HCT116 (cell line): ENCODE data around the gene ZNF276. TPM values are rescaled to one million over a fixed set of nuclear protein-coding genes. Genes with fewer than 3 reads are reported as not detected.

Experiments
- ATAC-seq: fragments of 200-7000 bp; cut with Tn5 transposase; 2 replicates; pipeline ENCODE4 v1.9.1; 2020; ENCODE audit warnings: mild to moderate bottlenecking, moderate library complexity
- BruUV-seq: library from RNA; stranded (reverse); fragments of 400-500 nt; replicated peaks from 2 replicates; lab custom pipeline; 2021; lab: Mats Ljungman, UMichigan
- CTCF ChIA-PET: fragments of 300-600 bp; sonication (Branson Sonifier 250); formaldehyde crosslinking; loops from one replicate; lab custom pipeline; 2021; ENCODE audit warnings: antibody characterized with exemption; lab: Charles Lee
- POLR2A ChIA-PET: fragments of 300-600, 350-600 bp; sonication (Branson Sonifier 250); formaldehyde crosslinking; loops from one replicate; lab custom pipeline; 2021; ENCODE audit warnings: antibody characterized with exemption; lab: Charles Lee
- RAD21 ChIA-PET, 2 experiments: fragments of 300-600 bp; sonication (Branson Sonifier 250); formaldehyde crosslinking; loops; one replicate each; lab custom pipeline; 2023; ENCODE audit warnings: low total read pairs in 2 of 2; ENCODE audit not compliant: uncharacterized antibody in 2 of 2, unreplicated experiment in 2 of 2, low non-redundant PET in 1 of 2; lab: Charles Lee
- DNase-seq: peaks from one replicate; pipeline ENCODE4 v3.0.0-alpha.2; 2010; ENCODE audit warnings: low read depth, low spot score
- H2AFZ ChIP-seq: fragments of 200-600 bp; shearing (Covaris generic), sonication (generic); 2 replicates; pipeline ENCODE4 v1.6.1; 2017; ENCODE audit warnings: low read depth, mixed run types, mixed read lengths, antibody characterized with exemption, low read length; ENCODE audit not compliant: poor library complexity, severe bottlenecking
- H3K27ac ChIP-seq: 2 replicates; pipeline ENCODE4 v1.5.1; 2012; ENCODE audit warnings: low read depth, low read length
- H3K27me3 ChIP-seq: fragments of 200-600 bp; sonication (generic); 2 replicates; pipeline ENCODE4 v1.6.1; 2016; ENCODE audit warnings: mixed run types, low read length, mixed read lengths; ENCODE audit not compliant: insufficient read depth
- H3K36me3 ChIP-seq, 2 experiments: fragments of 200-500 bp in 1 of 2; fragments of 200-600 bp in 1 of 2; sonication (Bioruptor generic) in 1 of 2; sonication (generic) in 1 of 2; 2 replicates each; pipeline versions ENCODE4 v1.5.1 to v1.6.1; 2014 to 2016; ENCODE audit warnings: low read length in 2 of 2, inconsistent platforms in 1 of 2, mixed read lengths in 1 of 2, mixed run types in 1 of 2; ENCODE audit not compliant: insufficient read depth in 2 of 2, control insufficient read depth in 1 of 2
- H3K4me1 ChIP-seq, 2 experiments: fragments of 200-600 bp in 1 of 2; sonication (generic) in 1 of 2; 2 replicates each; pipeline versions ENCODE4 v1.5.1 to v1.6.1; 2012 to 2017; ENCODE audit warnings: low read length in 2 of 2, inconsistent platforms in 1 of 2, mild to moderate bottlenecking in 1 of 2, mixed read lengths in 1 of 2, mixed run types in 1 of 2, moderate library complexity in 1 of 2; ENCODE audit not compliant: insufficient read depth in 2 of 2, control insufficient read depth in 1 of 2
- H3K4me2 ChIP-seq: fragments of 200-600 bp; sonication (generic); 2 replicates; pipeline ENCODE4 v1.6.1; 2017; ENCODE audit warnings: mixed run types, low read length, mixed read lengths
- H3K4me3 ChIP-seq, 2 experiments: fragments of 200-600 bp in 1 of 2; sonication (generic) in 1 of 2; replicated peaks in 1 of 2; 2 replicates each; pipeline ENCODE4 v1.5.1; 2011 to 2016; ENCODE audit warnings: low read length in 2 of 2, control low read depth in 1 of 2, low read depth in 1 of 2, mild to moderate bottlenecking in 1 of 2, mixed read lengths in 1 of 2, mixed run types in 1 of 2
- H3K79me2 ChIP-seq: fragments of 200-600 bp; sonication (generic); 2 replicates; pipeline ENCODE4 v1.6.1; 2017; ENCODE audit warnings: mild to moderate bottlenecking, mixed run types, low read length, moderate library complexity, mixed read lengths; ENCODE audit not compliant: insufficient read depth
- H3K9ac ChIP-seq: fragments of 200-600 bp; sonication (generic); 2 replicates; pipeline ENCODE4 v1.6.1; 2016; ENCODE audit warnings: low read length, mixed read lengths
- H3K9me2 ChIP-seq: fragments of 200-600 bp; sonication (generic), shearing (Covaris generic); 2 replicates; pipeline ENCODE4 v1.6.1; 2017; ENCODE audit warnings: mixed run types, mild to moderate bottlenecking, moderate library complexity; ENCODE audit not compliant: insufficient read depth
- H3K9me3 ChIP-seq, 2 experiments: fragments of 200-500 bp in 1 of 2; fragments of 200-600 bp in 1 of 2; sonication (Bioruptor generic) in 1 of 2; sonication (generic) in 1 of 2; 2 replicates each; pipeline ENCODE4 v1.6.1; 2014 to 2017; ENCODE audit warnings: low read length in 2 of 2, mixed read lengths in 2 of 2, inconsistent platforms in 1 of 2, low read depth in 1 of 2, mild to moderate bottlenecking in 1 of 2, mixed run types in 1 of 2, moderate library complexity in 1 of 2; ENCODE audit not compliant: control insufficient read depth in 1 of 2, insufficient read depth in 1 of 2
- H4K20me1 ChIP-seq: fragments of 200-600 bp; sonication (generic), shearing (Covaris generic); 2 replicates; pipeline ENCODE4 v1.6.1; 2017; ENCODE audit warnings: mixed run types, mild to moderate bottlenecking, moderate library complexity; ENCODE audit not compliant: insufficient read depth
- CBX3 ChIP-seq: IDR thresholded peaks from 2 replicates; pipeline ENCODE4 v1.6.1; 2012; ENCODE audit warnings: low read depth
- EGR1 ChIP-seq: IDR thresholded peaks from 2 replicates; pipeline ENCODE4 v1.6.1; 2012; ENCODE audit warnings: low read depth
- ELF1 ChIP-seq: IDR thresholded peaks from 2 replicates; pipeline ENCODE4 v1.6.1; 2012; ENCODE audit warnings: low read depth, borderline replicate concordance
- EZH2 ChIP-seq: fragments of 200-600 bp; sonication (generic); IDR thresholded peaks from 2 replicates; pipeline ENCODE4 v1.6.1; 2017; ENCODE audit warnings: antibody characterized with exemption, mixed run types
- EZH2phosphoT487 ChIP-seq: fragments of 200-600 bp; IDR thresholded peaks from 2 replicates; pipeline ENCODE4 v1.6.1; 2018; ENCODE audit warnings: antibody characterized with exemption, borderline replicate concordance
- FOSL1 ChIP-seq: IDR thresholded peaks from 2 replicates; pipeline ENCODE4 v1.6.1; 2012; ENCODE audit warnings: low read depth
- JUND ChIP-seq: IDR thresholded peaks from 2 replicates; pipeline ENCODE4 v1.6.1; 2012
- POLR2A ChIP-seq: IDR thresholded peaks from 2 replicates; pipeline ENCODE4 v1.7.0; 2011; ENCODE audit warnings: borderline replicate concordance; ENCODE audit not compliant: insufficient read depth, insufficient read length; ENCODE audit errors: extremely low read depth
- POLR2AphosphoS5 ChIP-seq: IDR thresholded peaks from 2 replicates; pipeline ENCODE4 v1.6.1; 2011; ENCODE audit warnings: mild to moderate bottlenecking, low read depth, low read length, moderate library complexity
- RAD21 ChIP-seq: IDR thresholded peaks from 2 replicates; pipeline ENCODE4 v1.6.1; 2012; ENCODE audit warnings: low read depth, mild to moderate bottlenecking
- SIN3A ChIP-seq: IDR thresholded peaks from 2 replicates; pipeline ENCODE4 v1.6.1; 2012; ENCODE audit warnings: low read depth
- SP1 ChIP-seq: IDR thresholded peaks from 2 replicates; pipeline ENCODE4 v1.6.1; 2012; ENCODE audit warnings: low read depth
- TCF7L2 ChIP-seq: IDR thresholded peaks from 2 replicates; pipeline ENCODE4 v1.7.0; 2011; ENCODE audit warnings: borderline replicate concordance, inconsistent platforms; ENCODE audit not compliant: insufficient read depth, insufficient read length; ENCODE audit errors: extremely low read depth
- YY1 ChIP-seq: IDR thresholded peaks from 2 replicates; pipeline ENCODE4 v1.6.1; 2011; ENCODE audit warnings: low read length, low read depth, moderate library complexity, mild to moderate bottlenecking; ENCODE audit not compliant: insufficient replicate concordance; ENCODE audit errors: extremely low read depth
- ZFX ChIP-seq: fragments of 450-650 bp; IDR thresholded peaks from 2 replicates; pipeline ENCODE4 v1.6.1; 2017
- ZNF274 ChIP-seq: fragments of 200-500 bp; sonication (Bioruptor generic); IDR thresholded peaks from 2 replicates; pipeline ENCODE4 v1.6.1; 2014; ENCODE audit warnings: mild to moderate bottlenecking, low read depth, low read length, inconsistent platforms
- intact Hi-C: fragments of 100-400 bp; cut with micrococcal nuclease; formaldehyde crosslinking; loops from 2 replicates; pipeline ENCODE4 v1.10.0; 2022
- total RNA-seq: library from RNA; stranded (reverse); gene quantifications from one replicate; pipeline ENCODE4 v1.2.1, GENCODE V29; 2021; ENCODE audit not compliant: unreplicated experiment
- TF ChIP-seq, protein P1 (sequence below): IDR thresholded peaks from 2 replicates; pipeline ENCODE4 v1.6.1; 2011; ENCODE audit warnings: mild to moderate bottlenecking, low read length, moderate library complexity; ENCODE audit not compliant: insufficient replicate concordance; ENCODE audit errors: extremely low read depth
- TF ChIP-seq, protein P2 (sequence below): IDR thresholded peaks from 2 replicates; pipeline ENCODE4 v1.6.1; 2012
- TF ChIP-seq, protein P3 (sequence below): IDR thresholded peaks from 2 replicates; pipeline ENCODE4 v1.6.1; 2012; ENCODE audit warnings: low read depth

The ZNF276 gene
- total RNA-seq, 1 experiment from 2014 or later = 49.9 TPM

DNA sequence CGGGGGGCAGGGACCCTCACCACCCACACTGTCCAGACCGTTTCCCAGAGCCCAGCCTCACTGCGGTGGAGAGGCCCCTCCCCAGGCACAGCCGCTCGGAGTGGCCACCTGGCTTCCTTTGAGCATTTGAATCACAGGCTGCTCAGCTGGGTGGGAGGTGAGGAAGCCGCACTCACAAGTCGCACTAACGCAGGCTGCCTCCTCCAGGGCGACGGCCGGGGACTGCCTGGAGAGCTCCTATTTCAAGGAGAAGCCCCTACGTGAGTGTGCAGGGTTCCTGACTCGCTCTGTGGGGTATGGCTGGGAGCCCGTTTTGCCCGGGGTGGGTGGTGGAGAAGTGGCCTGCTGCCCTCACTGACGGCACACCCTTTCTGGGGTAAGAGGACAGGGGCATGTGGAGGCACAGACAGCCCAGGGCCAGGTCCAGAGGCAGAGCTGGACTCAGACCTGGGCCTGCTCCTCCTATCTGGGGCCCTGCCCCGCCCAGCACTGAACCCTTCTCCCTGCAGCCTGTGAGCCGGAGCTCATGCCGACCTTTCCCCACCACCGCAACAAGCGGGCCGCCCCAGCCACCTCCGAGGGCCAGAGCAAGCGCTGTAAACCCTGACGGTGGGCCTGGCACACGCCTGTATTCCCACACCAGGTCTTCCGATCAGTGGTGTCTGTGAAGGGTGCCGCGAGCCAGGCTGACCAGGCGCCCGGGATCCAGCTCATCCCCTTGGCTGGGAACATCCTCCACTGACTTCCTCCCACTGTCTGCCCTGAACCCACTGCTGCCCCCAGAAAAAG, 26.1 kb upstream of the ZNF276 start:
- TF ChIP-seq FOSL1 (no peak), YY1 (no peak), EZH2phosphoT487 (no peak), SIN3A (no peak), POLR2A (no peak), ZFX (no peak), EZH2 (no peak), ZNF274 (no peak), JUND (no peak), TCF7L2 (no peak), SP1 (no peak), POLR2AphosphoS5 (no peak), ELF1 (no peak), EGR1 (no peak), CBX3 (no peak), RAD21 (no peak)
- TF ChIP-seq, protein P1, sequence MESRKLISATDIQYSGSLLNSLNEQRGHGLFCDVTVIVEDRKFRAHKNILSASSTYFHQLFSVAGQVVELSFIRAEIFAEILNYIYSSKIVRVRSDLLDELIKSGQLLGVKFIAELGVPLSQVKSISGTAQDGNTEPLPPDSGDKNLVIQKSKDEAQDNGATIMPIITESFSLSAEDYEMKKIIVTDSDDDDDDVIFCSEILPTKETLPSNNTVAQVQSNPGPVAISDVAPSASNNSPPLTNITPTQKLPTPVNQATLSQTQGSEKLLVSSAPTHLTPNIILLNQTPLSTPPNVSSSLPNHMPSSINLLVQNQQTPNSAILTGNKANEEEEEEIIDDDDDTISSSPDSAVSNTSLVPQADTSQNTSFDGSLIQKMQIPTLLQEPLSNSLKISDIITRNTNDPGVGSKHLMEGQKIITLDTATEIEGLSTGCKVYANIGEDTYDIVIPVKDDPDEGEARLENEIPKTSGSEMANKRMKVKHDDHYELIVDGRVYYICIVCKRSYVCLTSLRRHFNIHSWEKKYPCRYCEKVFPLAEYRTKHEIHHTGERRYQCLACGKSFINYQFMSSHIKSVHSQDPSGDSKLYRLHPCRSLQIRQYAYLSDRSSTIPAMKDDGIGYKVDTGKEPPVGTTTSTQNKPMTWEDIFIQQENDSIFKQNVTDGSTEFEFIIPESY = no peak
- TF ChIP-seq, protein P2, sequence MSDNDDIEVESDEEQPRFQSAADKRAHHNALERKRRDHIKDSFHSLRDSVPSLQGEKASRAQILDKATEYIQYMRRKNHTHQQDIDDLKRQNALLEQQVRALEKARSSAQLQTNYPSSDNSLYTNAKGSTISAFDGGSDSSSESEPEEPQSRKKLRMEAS = no peak
- TF ChIP-seq, protein P3, sequence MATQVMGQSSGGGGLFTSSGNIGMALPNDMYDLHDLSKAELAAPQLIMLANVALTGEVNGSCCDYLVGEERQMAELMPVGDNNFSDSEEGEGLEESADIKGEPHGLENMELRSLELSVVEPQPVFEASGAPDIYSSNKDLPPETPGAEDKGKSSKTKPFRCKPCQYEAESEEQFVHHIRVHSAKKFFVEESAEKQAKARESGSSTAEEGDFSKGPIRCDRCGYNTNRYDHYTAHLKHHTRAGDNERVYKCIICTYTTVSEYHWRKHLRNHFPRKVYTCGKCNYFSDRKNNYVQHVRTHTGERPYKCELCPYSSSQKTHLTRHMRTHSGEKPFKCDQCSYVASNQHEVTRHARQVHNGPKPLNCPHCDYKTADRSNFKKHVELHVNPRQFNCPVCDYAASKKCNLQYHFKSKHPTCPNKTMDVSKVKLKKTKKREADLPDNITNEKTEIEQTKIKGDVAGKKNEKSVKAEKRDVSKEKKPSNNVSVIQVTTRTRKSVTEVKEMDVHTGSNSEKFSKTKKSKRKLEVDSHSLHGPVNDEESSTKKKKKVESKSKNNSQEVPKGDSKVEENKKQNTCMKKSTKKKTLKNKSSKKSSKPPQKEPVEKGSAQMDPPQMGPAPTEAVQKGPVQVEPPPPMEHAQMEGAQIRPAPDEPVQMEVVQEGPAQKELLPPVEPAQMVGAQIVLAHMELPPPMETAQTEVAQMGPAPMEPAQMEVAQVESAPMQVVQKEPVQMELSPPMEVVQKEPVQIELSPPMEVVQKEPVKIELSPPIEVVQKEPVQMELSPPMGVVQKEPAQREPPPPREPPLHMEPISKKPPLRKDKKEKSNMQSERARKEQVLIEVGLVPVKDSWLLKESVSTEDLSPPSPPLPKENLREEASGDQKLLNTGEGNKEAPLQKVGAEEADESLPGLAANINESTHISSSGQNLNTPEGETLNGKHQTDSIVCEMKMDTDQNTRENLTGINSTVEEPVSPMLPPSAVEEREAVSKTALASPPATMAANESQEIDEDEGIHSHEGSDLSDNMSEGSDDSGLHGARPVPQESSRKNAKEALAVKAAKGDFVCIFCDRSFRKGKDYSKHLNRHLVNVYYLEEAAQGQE = no peak
- TF ChIP-seq, all 23 proteins: peak for 0
- Histone ChIP-seq H2AFZ (no peak overlapping the region), H4K20me1 (peaks cover 3% of the 10 kb centered on the region; the same call in 1 of the 2 replicates), H3K9me3 (no peaks in the 10 kb centered on the region), H3K27me3 (no peaks in the 10 kb centered on the region), H3K4me3 (no peak overlapping the region), H3K9ac (no peak overlapping the region), H3K27ac (peak overlapping the region; percentile 28; the same call in 1 of the 2 replicates), H3K79me2 (peaks cover 14% of the 10 kb centered on the region), H3K4me1 (peaks cover 8 to 14% of the 10 kb centered on the region in 2 experiments), H3K9me2 (no peaks in the 10 kb centered on the region), H3K36me3 (peaks cover 27 to 55% of the 10 kb centered on the region in 2 experiments; a peak in 3 of 4 replicates), H3K4me2 (no peak overlapping the region)
- DNase-seq = no peak
- ATAC-seq = peak; percentile 6
- BruUV-seq = no TSS peak
- CTCF ChIA-PET = interaction anchor here (0.9 kb wide), 1 partner anchor 130 kb away, joined by 4 read pairs; no protein-coding TSS in a partner anchor
- intact Hi-C loops = no loop called here
- RAD21 ChIA-PET = no interaction called here
- POLR2A ChIA-PET = interaction anchor here (1.4 kb wide), 1 partner anchor 9 kb away, joined by 4 read pairs; the partner anchor contains the start of gene CDK10
